SK-N-MC (cell line): ENCODE results near the gene UBTD1.

Source experiments
- FOXP2 ChIP-seq: optimal IDR thresholded peaks from 2 replicates; pipeline ENCODE3; 2011; ENCODE audit warnings: mild to moderate bottlenecking, moderate library complexity; ENCODE audit not compliant: insufficient read depth; ENCODE audit errors: extremely low read length, control extremely low read depth
- POLR2AphosphoS5 ChIP-seq: IDR thresholded peaks from 2 replicates; pipeline ENCODE4 v1.6.1; 2012; ENCODE audit warnings: mild to moderate bottlenecking, low read depth, low read length, borderline replicate concordance

GRCh38 chr10:97593421-97593820, 94.7 kb downstream of the UBTD1 start:
- TF ChIP-seq POLR2AphosphoS5 (no peak), FOXP2 (no peak)
